SK-N-MC (cell line): ENCODE results near the gene GNAS.

ENCODE experiments used
- EZH2 ChIP-seq: fragments of 200-600 bp; sonication (generic); IDR thresholded peaks from one replicate; pipeline ENCODE4 v1.6.1; 2017; ENCODE audit warnings: antibody characterized with exemption
- POLR2AphosphoS5 ChIP-seq: IDR thresholded peaks from 2 replicates; pipeline ENCODE4 v1.6.1; 2012; ENCODE audit warnings: mild to moderate bottlenecking, low read depth, low read length, borderline replicate concordance

- TF ChIP-seq EZH2 (no peak), POLR2AphosphoS5 (no peak)
Measured at GRCh38 chr20:58932170-58932569, 79.7 kb downstream of the GNAS start.
